ENCODE measurements around the gene ZNG1A. TPM values are rescaled to one million over a fixed set of nuclear protein-coding genes. Genes with fewer than 3 reads are reported as not detected.
"Not testable (repeated sequence)": the region's sequence is repeated elsewhere in the genome, so short reads cannot be mapped to it uniquely, and the experiment has no call there.

Gene ZNG1A
- total RNA-seq, 4 donors from 2014 or later: 23.3 to 45.3 (median 40.6) TPM

DNA sequence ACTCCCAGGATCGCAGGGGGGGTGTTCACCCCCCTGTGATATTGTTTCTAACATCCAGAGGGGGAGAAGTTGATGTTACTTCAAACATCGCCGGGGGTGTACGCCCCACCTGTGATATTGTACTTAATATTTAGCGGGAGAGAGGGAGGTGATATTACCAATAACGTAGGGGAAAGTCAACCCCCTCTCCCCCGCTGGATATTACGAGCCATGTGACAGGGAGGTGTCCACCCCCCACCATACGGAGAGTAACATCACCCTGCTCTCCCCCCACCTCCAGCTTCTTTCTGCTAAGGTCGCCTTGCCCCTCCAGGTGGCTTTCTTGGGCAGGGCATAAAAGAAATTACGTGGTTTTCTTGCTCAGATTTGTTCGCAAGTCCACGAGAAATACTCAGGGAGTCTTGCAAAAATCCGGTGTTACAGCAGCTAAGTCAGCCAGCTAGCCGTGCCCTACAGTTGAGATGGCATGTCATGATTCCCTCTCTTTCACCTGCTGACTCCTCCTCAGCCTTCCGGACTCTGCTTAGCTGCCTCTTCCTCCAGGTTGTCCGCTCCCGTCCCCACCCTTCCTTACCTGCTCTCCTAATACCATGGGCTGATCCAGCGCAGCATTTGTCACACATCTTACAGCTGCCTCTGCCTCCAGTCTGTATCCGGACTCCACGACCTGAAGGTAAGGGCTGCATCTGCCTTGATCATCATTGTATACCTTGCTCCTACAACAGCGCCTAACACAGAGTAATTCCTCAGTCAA lies 69.9 kb downstream of the ZNG1A start:
- DNase-seq; H3K4me3 ChIP-seq; H3K36me3 ChIP-seq; intact Hi-C loops (cut with DNase I; ENCODE audit: low total_unique reads); H3K27ac ChIP-seq; H3K9me3 ChIP-seq; H3K27me3 ChIP-seq; H3K4me1 ChIP-seq: not testable (repeated sequence)

DNA sequence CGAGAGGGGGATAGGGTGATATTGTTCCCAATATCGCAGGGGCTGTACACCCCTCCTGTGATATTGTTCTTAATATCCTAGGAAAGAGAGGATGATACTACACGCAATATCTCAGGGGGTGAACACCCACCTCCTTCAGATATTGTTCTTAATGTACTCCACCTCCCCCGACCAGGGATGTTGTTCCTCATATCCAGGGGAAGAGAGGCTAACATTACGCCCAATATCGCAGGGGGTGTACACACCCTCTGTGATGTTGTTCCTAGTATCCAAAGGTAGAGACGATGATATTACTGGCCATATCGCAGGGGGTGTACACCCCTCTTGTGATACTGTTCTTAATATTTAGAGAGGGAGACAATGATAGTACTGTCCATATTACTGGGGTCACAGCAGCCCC lies 72.9 kb downstream of the ZNG1A start:
- H3K27me3 ChIP-seq; H3K4me3 ChIP-seq; intact Hi-C loops (cut with DNase I; ENCODE audit: low total_unique reads); H3K36me3 ChIP-seq; H3K27ac ChIP-seq; H3K9me3 ChIP-seq; H3K4me1 ChIP-seq; DNase-seq: not testable (repeated sequence)

DNA sequence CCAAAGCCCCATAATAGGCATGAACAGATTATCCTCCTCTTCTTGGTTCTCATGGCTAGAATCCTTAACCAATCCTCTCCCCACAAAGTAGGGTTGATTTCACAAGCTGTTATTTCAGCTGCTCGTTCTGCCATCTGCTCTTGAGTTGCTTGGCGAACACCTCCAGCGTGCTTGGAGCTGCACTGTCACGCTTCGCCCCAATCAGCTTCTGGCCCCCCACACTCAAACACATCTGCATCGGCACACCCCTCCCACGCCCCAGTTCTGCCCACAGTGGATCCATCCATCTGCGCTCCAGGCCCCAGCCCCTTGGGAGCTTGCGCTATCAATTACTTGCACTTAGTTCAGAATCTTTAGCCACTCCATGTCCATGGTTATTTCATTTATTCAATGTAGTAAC lies 78.4 kb downstream of the ZNG1A start:
- H3K4me3 ChIP-seq; DNase-seq; H3K27me3 ChIP-seq; H3K9me3 ChIP-seq; intact Hi-C loops (cut with DNase I; ENCODE audit: low total_unique reads); H3K36me3 ChIP-seq; H3K27ac ChIP-seq; H3K4me1 ChIP-seq: not testable (repeated sequence)

DNA sequence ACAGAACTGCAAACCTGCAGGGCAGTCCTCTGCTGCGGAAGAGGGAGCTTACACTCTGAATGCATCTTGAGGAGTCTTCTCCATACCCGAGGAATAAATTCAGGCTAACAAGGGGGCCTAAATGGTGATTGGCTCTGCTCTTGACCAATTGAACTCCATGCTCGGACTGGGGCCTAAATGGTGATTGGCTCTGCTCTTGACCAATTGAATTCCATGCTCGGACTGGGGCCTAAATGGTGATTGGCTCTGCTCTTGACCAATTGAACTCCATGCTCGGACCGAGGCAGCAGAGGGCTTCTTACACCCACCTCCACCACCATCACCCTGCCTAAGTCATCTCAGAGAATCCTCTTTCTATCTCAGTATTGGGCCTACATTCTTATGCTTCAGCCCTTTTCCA lies 79.0 kb downstream of the ZNG1A start:
- DNase-seq; H3K9me3 ChIP-seq; H3K4me1 ChIP-seq; H3K27me3 ChIP-seq; H3K4me3 ChIP-seq; H3K27ac ChIP-seq; H3K36me3 ChIP-seq; intact Hi-C loops (cut with DNase I; ENCODE audit: low total_unique reads): not testable (repeated sequence)

DNA sequence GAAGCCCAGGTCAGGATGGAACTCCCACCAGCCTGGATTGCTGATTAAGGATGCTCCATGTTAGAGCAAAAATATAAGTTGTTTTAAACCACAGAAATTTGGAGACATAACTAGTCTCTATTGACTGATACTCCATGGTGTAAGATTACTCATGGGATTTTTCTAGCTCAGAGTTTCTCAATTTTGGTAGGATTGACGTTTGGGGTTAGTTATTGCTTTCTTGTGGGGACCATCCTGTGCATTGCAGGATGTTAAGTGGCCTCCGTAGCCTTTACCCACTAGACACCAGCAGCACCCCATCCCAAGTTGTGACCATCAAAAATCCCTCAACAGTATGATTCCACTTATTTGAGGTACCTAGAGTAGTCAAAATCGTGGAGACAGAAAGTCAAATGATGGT lies 80.1 kb downstream of the ZNG1A start:
- H3K4me3 ChIP-seq; intact Hi-C loops (cut with DNase I; ENCODE audit: low total_unique reads); H3K27me3 ChIP-seq; H3K9me3 ChIP-seq; H3K36me3 ChIP-seq; H3K4me1 ChIP-seq; DNase-seq; H3K27ac ChIP-seq: not testable (repeated sequence)

DNA sequence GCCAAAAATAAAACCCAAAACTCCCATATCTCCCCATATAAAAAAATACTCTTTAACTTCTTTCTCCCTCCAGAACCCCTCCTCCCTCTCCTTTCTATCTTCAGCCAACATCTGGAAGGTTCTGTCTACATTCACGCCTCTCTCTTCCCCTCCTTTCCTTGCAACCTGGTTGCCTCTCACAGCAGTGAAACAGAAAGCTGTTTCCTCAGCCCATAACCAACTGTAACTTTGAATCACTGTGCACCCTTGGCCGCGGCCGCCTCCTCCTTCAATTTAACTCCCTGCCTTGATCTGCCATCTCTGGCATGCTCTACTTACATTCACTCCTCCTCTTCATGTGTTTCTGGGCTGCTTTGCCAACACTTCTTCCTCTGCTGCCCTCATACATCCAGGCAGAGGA lies 83.9 kb downstream of the ZNG1A start:
- DNase-seq: peak; percentile 43 to 49
- H3K36me3 ChIP-seq; H3K27me3 ChIP-seq; H3K4me1 ChIP-seq; H3K4me3 ChIP-seq; intact Hi-C loops (cut with DNase I; ENCODE audit: low total_unique reads); H3K9me3 ChIP-seq: not testable (repeated sequence)
- peak overlapping the region in 1 of 2 donors; percentile 6 for H3K27ac ChIP-seq

DNA sequence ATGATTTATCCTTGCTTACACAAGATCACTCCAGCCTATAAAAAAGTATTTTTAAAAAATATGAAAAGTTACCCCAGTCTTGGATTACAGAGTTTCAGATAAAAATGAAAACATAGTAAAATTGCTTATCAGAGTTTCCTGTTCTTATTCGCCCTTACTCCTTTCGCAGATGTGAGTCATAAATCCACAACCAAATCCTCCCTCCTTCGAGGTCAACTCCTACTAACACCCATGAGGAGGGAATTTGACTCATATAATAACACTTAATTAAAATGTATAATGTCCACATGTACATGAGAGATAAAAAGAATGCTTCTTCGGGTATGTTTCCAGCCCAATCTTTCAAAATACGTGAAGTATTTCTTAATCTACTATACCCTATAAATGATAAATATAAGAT lies 84.5 kb downstream of the ZNG1A start:
- H3K36me3 ChIP-seq; H3K4me3 ChIP-seq; H3K27ac ChIP-seq; H3K9me3 ChIP-seq; intact Hi-C loops (cut with DNase I; ENCODE audit: low total_unique reads); DNase-seq; H3K27me3 ChIP-seq; H3K4me1 ChIP-seq: not testable (repeated sequence)

DNA sequence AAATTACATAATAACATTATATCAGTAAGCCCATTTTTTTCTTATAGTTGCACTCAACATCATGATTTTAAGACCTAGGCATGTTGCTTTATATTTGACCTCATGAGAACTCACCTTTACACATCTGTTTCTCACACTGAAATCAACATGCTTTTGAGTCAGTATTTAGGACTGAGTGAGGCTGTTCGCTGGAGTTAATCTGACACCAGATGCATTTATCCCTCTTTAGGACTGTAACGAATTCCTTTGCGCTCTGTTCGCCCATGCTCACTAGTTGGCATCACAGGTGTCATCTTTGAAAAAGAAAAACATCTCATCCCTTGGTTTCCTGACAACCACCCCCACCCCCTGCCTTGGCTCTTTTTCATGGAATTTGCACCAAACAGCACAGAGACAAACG lies 84.9 kb downstream of the ZNG1A start:
- H3K4me1 ChIP-seq; H3K36me3 ChIP-seq; intact Hi-C loops (cut with DNase I; ENCODE audit: low total_unique reads); H3K27me3 ChIP-seq; H3K9me3 ChIP-seq; H3K27ac ChIP-seq; H3K4me3 ChIP-seq; DNase-seq: not testable (repeated sequence)

DNA sequence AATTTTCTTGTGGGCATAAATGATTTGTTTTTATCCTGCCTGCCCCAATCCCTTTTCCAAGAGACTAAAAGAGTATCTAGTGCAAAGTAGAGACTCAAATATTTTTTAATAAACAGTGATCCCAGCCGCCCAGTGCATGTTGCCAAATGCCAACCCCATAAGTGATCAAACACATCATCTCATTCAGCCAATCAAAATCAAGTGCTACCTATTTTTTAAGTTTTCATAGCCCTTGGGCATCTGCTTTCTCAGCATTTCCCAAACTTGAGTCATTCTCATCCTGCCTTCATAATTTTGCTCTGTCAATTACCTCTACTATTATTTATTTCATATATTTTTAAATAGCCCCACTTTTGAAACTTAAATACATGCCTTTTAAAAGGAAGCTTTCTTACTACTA lies 88.0 kb downstream of the ZNG1A start:
- DNase-seq; intact Hi-C loops (cut with DNase I; ENCODE audit: low total_unique reads): not testable (repeated sequence)

DNA sequence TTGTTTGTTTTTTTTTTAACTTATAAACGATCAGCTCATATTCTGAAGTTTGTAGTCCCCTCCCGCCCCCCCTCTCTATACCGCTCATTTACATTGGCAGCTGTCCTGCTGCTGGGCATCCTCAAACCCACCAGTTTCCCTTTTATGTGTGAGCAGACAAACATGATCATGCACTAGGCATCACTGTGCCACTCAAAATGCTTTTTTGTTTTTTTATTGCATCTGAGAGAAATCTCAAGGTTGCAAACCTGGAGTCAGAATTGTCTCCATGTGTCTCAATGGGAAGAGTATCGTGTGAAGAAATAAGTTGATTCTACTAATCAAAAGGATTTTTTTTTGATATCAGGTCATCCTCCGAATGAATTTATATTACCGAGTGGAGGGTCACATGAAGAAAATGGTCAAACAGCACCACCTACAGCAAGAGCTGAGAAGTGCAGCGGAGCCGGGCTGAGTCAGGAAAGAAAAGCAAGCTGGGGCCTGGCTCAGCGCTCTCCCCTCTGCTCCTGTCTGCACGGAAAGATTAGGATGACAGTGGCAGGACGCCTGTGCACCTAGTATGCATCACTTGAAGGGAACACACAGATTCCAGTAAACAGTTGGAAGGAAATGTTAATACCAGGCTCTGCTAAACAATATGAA lies 90.3 kb downstream of the ZNG1A start:
- H3K36me3 ChIP-seq; DNase-seq; H3K4me3 ChIP-seq; intact Hi-C loops (cut with DNase I; ENCODE audit: low total_unique reads); H3K4me1 ChIP-seq; H3K27ac ChIP-seq; H3K27me3 ChIP-seq; H3K9me3 ChIP-seq: not testable (repeated sequence)

More for the DNA sequence above, 88.0 kb downstream of the ZNG1A start:
- not testable (repeated sequence) for H3K4me1 ChIP-seq, H3K4me3 ChIP-seq, H3K27ac ChIP-seq, H3K9me3 ChIP-seq, H3K36me3 ChIP-seq, H3K27me3 ChIP-seq

DNA sequence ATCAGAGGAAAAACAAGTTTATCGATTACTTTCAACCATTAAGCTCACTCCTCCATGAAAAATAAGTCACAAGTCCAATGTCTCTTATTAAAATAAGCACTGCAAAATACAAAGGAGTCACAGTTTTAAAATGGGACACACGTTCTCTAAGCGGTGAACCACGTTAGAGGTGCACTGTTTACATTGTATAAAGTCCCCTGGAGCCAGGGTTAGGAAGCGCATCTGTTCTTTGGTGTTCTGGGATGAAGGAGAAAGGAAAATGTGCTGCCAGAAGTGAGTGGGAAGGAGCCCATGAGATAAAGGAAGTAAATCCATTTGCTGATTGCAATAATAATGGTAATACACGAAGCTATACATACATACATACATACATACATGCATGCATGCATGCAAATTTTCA lies 91.0 kb downstream of the ZNG1A start:
- intact Hi-C loops (cut with DNase I; ENCODE audit: low total_unique reads); H3K4me1 ChIP-seq: not testable (repeated sequence)

DNA sequence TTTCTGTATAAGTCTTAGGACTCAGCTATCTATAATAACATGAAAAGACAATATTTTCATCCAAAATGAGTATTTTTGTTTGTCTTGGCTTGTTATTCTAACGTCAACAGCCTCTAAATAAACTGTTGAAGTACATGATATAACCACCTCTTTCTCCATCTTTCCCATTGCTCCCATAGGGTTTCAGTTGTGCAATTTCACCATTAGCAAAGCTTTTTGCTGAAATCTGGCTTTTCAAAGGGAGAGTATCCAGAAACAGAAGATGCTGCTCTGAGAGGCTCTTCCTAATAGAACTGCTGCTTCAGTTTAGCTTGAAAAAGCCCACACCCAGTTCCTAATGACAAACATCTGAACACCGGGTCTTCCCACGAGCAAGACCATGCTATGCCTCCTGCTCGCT lies 91.8 kb downstream of the ZNG1A start:
- DNase-seq; H3K27ac ChIP-seq; H3K27me3 ChIP-seq; H3K9me3 ChIP-seq; H3K36me3 ChIP-seq; intact Hi-C loops (cut with DNase I; ENCODE audit: low total_unique reads); H3K4me3 ChIP-seq; H3K4me1 ChIP-seq: not testable (repeated sequence)

More for the DNA sequence above, 91.0 kb downstream of the ZNG1A start:
- H3K36me3 ChIP-seq, H3K27me3 ChIP-seq, DNase-seq, H3K9me3 ChIP-seq, H3K4me3 ChIP-seq, H3K27ac ChIP-seq: not testable (repeated sequence)

DNA sequence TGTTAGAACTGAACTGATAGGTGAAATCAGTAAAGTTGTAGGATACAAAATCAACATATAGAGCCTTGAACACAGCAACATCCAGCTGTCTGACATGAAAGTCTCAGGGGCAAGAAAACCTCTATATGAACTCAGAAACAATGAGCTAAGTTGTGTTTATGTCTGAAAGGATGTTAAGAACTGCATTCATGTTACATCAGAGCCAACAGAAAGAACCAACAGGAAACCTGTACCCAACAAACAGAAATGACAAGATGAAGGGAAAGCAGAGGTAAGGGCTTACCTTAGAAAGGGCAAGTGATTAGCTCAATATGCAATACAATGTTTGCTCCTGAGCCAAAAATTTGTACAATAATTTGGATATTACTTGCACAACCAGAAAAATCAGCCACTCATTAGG lies 92.2 kb downstream of the ZNG1A start:
- H3K4me3 ChIP-seq; H3K27me3 ChIP-seq; DNase-seq; intact Hi-C loops (cut with DNase I; ENCODE audit: low total_unique reads); H3K4me1 ChIP-seq; H3K36me3 ChIP-seq; H3K9me3 ChIP-seq; H3K27ac ChIP-seq: not testable (repeated sequence)

All from uterus (tissue), 4 donors.